ENCODE measurements around the gene CDK6. TPM values are rescaled to one million over a fixed set of nuclear protein-coding genes. Genes with fewer than 3 reads are reported as not detected.

CDK6 gene
- total and polyA plus RNA-seq, 2 of the 8 experiments (the other 6 are each of a cell fraction or from before 2014, with no cell fraction given): 5.9 to 18.9 TPM

DNA sequence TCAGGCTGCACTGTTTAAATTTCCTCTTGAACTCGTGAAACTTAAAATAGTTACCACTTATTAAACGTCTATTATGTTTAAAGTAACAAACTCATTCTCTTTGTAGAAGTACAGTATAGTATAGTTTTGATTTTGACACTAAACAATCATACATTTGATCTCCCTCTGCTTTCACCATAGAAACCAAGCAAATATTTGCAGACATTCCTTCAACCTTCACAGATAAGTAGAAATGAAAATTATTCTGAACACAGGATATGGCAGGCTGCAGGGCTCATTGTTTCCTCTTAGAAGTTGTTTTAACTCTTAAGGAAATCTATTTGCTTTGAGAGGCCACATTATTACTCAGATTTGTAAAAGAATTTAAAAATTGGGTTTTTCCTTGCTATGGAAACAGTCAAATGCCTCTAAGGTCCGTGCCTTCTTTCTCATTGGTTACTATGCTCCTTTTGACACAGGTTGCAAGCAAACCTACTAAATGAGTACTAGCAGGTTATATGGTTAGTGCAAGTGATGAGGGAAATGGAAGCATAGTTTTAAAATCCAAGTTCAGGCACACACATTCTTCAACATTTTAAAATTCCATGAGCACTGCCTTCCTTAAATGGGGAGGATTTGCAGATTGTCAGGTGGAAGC is 153.4 kb downstream of the CDK6 start:
- WGBS, 2 experiments (ENCODE audit: extremely low coverage in 1 of 2, insufficient coverage in 1 of 2, insufficient read length in 1 of 2, insufficient replicate concordance in 2 of 2, low coverage in 1 of 2, low lambda C conversion rate in 2 of 2, missing lambda C conversion rate in 1 of 2): 90% methylated on average over 3 of the region's 3 CpGs; no CpG with 5 or more reads in 1 of the 2 experiments
- POLR2A ChIA-PET (ENCODE audit: partially characterized antibody): no interaction called here

More for the DNA sequence above, 153.4 kb downstream of the CDK6 start:
- FAIRE-seq (no peak), DNase-seq (ENCODE audit: low read depth in 1 of 2, low spot score in 2 of 2) (no peak)
- H3K18ac ChIP-seq (ENCODE audit: extremely low read depth, low read length): no peak overlapping the region
- H3K23ac ChIP-seq (ENCODE audit: insufficient read length): no peak overlapping the region
- H3K4me3 ChIP-seq (ENCODE audit: extremely low read depth in 1 of 4, insufficient read depth in 2 of 4, low read depth in 3 of 4, low read length in 4 of 4): no peak overlapping the region
- TF ChIP-seq ZNF274 (IDR thresholded peaks at IDR 0.05; ENCODE audit: borderline replicate concordance, extremely low read depth, low read length): no peak
- no peak for TF ChIP-seq SP4 (IDR thresholded peaks at IDR 0.05; ENCODE audit: low read length)
- H3K79me2 ChIP-seq (ENCODE audit: control insufficient read depth in 1 of 2, insufficient read depth in 2 of 2, low read length in 2 of 2): no peaks in the 10 kb centered on the region
- H2AFZ ChIP-seq (ENCODE audit: low read length): no peak overlapping the region
- H4K5ac ChIP-seq (ENCODE audit: insufficient read length, low read depth, low read length): no peak overlapping the region
- no peaks in the 10 kb centered on the region for H3K36me3 ChIP-seq (ENCODE audit: control insufficient read depth in 2 of 4, insufficient read depth in 4 of 4, low read length in 3 of 4)
- H2BK120ac ChIP-seq (replicated peaks; ENCODE audit: low read depth, low read length): no peak overlapping the region
- no peak overlapping the region for H2BK5ac ChIP-seq (ENCODE audit: low read depth, low read length)
- H2BK15ac ChIP-seq (ENCODE audit: low read length): no peak overlapping the region
- no peaks in the 10 kb centered on the region for H4K20me1 ChIP-seq (replicated peaks in 1 of 2; ENCODE audit: control insufficient read depth in 1 of 2, insufficient read depth in 2 of 2, low read length in 2 of 2)
- H4K91ac ChIP-seq (replicated peaks; ENCODE audit: insufficient read length, low read length): no peak overlapping the region
- CTCF ChIA-PET (ENCODE audit: partially characterized antibody): interaction anchor here (0.7 to 1.2 kb wide), 2 partner anchors 83 to 159 kb away, joined by 3 read pairs; no protein-coding TSS in a partner anchor
- no peak overlapping the region for H3K4me2 ChIP-seq (ENCODE audit: insufficient read depth in 1 of 2, low read depth in 2 of 2, low read length in 2 of 2)
- no peak overlapping the region for H4K8ac ChIP-seq (ENCODE audit: extremely low read depth, insufficient read depth, low read length)
- no peak overlapping the region for H2AK5ac ChIP-seq (ENCODE audit: low read depth, low read length)
- H2BK12ac ChIP-seq (ENCODE audit: low read depth, low read length): no peak overlapping the region
- H2BK20ac ChIP-seq (ENCODE audit: low read length): no peak overlapping the region
- H3K27ac ChIP-seq (ENCODE audit: low read depth, low read length): no peak overlapping the region
- no peak overlapping the region for H3K14ac ChIP-seq (ENCODE audit: insufficient read length)
- no peaks in the 10 kb centered on the region for H3K23me2 ChIP-seq (ENCODE audit: low read depth, low read length)
- H3K79me1 ChIP-seq (ENCODE audit: low read depth, low read length): no peaks in the 10 kb centered on the region; the same call in 1 of the 2 replicates
- H3K56ac ChIP-seq (replicated peaks; ENCODE audit: insufficient read length, low read depth, low read length): no peak overlapping the region
- H3K4ac ChIP-seq (replicated peaks; ENCODE audit: insufficient read length, low read depth, low read length): no peak overlapping the region
- H3K27me3 ChIP-seq (replicated peaks in 1 of 4; ENCODE audit: control insufficient read depth in 3 of 4, extremely low read depth in 1 of 4, insufficient read depth in 3 of 4, low read length in 3 of 4): peaks cover 0 to 9% (median 3%) of the 10 kb centered on the region in 4 experiments; a peak in 5 of 7 replicates
- H3K4me1 ChIP-seq (replicated peaks in 1 of 4; ENCODE audit: control insufficient read depth in 3 of 4, insufficient read depth in 4 of 4, low read length in 3 of 4): peaks cover 1 to 16% (median 8%) of the 10 kb centered on the region in 4 experiments; a peak in 4 of 7 replicates
- H3K9ac ChIP-seq (replicated peaks in 1 of 4; ENCODE audit: extremely low read depth in 1 of 4, low read depth in 3 of 4, low read length in 3 of 4): no peak overlapping the region
- H3K9me3 ChIP-seq (ENCODE audit: insufficient read depth in 2 of 2, low read depth in 1 of 2, low read length in 1 of 2): no peaks in the 10 kb centered on the region

All from H1 (cell line).